Retinal pigment epithelial cell (primary cell): ENCODE results near the gene C12orf56.

Experiments
- DNase-seq: peaks from one replicate; pipeline ENCODE4 v3.0.0-alpha.2; 2010; ENCODE audit warnings: low read depth
- H3K4me3 ChIP-seq: 2 replicates; pipeline ENCODE4 v1.5.1; 2011; ENCODE audit warnings: mild to moderate bottlenecking, low read length, control low read depth, moderate library complexity
- TF ChIP-seq, protein P1 (sequence below): conservative IDR thresholded peaks from 2 replicates; pipeline ENCODE4 v1.5.1; 2011; ENCODE audit warnings: low read depth, low read length, control low read depth, inconsistent platforms

The C12orf56 gene

DNA sequence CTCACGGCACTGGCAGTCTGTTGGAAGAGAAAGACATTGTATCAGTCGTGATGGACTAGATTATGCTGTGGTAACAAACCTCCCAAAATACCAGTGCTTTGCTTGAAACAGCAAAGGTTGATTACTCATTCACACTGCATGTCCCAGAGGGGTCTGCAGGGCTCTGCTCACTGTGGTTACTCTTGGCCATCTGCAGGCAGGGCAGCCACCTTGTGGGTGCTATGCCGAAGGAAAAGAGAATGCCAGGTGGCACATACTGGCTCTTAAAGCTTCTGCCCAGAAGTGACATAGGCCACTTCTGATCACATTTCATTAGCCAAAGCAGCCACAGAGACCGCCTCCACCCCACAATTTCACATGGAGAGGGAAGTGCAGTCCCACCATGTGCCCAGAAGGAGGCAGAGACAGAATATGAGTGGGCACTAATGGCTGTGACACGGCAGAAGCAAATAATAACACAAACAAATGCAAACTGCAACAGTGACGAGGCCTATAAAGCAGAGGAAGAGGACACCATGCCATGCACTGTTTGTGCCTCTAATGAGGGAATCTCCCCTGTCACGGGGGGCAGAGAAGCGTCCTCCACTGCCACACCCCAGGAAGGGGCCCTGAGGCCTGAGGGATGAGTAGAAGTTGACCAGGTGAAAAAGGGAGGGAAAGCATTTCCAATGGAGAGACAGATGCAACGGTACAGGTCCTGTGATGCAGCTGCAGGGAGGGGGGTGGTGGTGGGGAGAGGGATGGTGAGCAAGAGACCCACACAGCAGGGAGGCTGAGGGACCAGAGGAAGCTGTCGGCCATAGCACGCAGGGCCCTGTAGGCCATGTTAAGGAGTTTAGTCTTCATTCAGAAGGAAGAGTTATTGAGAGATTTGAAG, 116.8 kb downstream of the C12orf56 start:
- no peak for DNase-seq
- no peak overlapping the region for H3K4me3 ChIP-seq
- TF ChIP-seq, protein P1, sequence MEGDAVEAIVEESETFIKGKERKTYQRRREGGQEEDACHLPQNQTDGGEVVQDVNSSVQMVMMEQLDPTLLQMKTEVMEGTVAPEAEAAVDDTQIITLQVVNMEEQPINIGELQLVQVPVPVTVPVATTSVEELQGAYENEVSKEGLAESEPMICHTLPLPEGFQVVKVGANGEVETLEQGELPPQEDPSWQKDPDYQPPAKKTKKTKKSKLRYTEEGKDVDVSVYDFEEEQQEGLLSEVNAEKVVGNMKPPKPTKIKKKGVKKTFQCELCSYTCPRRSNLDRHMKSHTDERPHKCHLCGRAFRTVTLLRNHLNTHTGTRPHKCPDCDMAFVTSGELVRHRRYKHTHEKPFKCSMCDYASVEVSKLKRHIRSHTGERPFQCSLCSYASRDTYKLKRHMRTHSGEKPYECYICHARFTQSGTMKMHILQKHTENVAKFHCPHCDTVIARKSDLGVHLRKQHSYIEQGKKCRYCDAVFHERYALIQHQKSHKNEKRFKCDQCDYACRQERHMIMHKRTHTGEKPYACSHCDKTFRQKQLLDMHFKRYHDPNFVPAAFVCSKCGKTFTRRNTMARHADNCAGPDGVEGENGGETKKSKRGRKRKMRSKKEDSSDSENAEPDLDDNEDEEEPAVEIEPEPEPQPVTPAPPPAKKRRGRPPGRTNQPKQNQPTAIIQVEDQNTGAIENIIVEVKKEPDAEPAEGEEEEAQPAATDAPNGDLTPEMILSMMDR = peak; percentile 64

DNA sequence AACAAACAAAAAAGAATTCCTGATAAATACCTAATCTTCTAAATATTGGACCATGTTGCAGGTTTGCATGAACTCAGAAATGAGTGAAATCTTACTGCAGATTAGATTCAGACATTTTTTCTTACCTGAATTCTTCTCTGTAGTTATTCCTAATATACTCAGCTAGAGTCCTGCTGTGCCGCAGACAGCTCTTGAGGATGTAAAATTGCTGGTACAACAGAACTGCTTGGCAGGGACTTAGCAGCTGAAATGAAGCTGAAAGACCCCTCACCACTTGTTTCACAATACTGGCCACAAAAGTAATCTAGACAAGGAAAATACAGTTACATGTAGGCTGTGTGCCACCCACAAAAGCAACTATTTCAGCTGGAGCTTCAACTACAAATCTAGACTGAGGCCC, 120.1 kb downstream of the C12orf56 start:
- H3K4me3 ChIP-seq = no peak overlapping the region
- DNase-seq = no peak
- TF ChIP-seq, protein P1 = no peak

DNA sequence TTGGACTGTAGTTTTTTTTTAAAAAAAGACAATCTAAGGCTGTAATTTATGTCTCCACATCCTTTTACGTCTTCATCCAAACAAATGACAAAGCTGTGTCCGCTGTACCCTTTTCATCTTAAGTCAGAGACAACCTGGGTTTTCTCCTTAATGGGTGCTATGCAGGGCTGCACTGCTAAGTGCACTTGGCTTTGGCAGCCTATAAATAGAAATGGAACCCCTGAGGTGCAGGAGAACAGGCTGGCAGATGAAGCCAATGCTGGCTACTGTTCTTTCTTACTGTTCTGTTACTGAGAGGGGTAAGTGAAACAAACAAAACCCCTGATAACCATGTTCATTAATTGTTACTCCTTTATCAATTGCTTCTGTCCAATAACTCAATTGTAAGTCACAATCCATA, 121.4 kb downstream of the C12orf56 start:
- DNase-seq = no peak
- TF ChIP-seq, protein P1 = no peak
- no peak overlapping the region for H3K4me3 ChIP-seq

DNA sequence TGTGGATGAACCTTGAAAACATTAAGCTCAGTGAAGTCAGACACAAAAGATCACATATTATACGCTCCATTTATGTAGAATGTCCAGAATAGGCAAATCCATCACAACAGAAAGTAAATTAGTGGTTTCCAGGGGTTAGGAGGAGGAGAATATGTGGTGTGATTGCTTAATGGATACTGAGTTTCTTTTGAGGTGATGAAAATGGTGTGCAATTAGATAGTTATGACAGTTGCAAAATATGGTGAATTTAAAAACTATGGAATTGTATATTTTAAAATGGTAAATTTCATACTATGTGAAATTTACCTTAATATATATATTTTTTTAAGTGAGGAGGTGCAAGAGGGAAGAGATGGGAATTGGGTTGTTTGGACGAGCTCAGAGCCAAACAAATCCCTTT, 122.1 kb downstream of the C12orf56 start:
- DNase-seq = no peak
- H3K4me3 ChIP-seq = no peak overlapping the region
- TF ChIP-seq, protein P1 = no peak

DNA sequence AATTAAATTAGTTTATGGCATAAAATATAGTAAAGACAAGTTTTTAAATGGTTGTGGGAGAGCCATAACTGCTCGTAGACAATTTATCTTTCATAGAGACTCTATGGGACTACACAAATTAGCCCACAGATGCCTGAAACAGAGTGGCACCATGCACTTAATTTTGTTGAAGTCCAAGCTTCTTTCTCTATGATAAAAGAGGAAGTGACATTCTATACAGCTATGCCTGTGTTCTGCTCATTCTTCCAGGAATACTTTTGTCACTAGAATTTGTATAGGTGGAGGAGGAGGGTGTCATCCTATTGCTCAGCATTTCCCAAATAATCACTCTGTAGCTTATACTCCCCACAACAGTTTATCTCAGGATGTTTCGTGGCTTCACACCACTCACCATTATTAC, 124.7 kb downstream of the C12orf56 start:
- H3K4me3 ChIP-seq = no peak overlapping the region
- DNase-seq = no peak
- TF ChIP-seq, protein P1 = no peak

DNA sequence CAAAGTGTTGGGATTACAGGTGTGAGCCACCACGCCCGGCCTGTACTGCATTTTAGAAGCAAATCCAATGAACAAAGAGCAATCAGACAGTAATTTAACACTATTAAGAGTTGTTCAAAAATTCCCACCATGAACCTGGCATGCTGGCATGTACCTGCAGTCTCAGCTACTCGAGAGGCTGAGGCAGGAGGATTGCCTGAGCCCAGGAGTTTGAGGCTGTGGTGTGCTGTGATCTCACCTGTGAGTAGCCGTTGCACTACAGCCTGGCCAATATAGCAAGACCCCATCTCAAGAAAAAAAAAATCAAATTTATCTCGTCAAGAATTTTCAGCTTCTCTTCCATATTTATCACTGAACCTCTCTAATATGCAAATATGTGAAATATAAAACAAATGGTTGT, 128.7 kb downstream of the C12orf56 start:
- no peak for DNase-seq
- no peak overlapping the region for H3K4me3 ChIP-seq
- TF ChIP-seq, protein P1 = no peak

DNA sequence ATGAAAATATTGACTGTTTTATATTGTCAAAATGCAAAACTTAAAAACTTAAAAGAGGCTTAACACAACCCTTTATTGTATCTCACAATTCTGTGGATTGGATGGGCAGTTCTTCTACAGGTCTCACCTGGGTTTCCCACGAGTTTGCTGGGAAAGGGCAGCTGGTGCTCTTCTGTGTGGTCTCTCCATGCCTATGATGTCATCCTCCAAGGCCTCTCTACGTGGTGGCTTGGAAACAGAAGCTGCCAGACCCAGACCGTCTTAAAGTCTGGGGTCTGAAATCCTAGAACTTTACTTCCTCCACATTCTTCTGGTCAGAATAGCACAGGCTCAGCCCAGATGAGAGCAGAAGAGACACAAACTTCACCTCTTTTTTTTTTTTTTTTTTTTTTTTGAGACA, 132.0 kb downstream of the C12orf56 start:
- TF ChIP-seq, protein P1 = no peak
- no peak for DNase-seq

More for the DNA sequence above, 132.0 kb downstream of the C12orf56 start:
- H3K4me3 ChIP-seq = no peak overlapping the region
